OCI-LY3 (cell line): ENCODE results near the gene SH3RF3.

Experiments used
- EZH2phosphoT487 ChIP-seq: fragments of 200-600 bp; shearing (Covaris generic); IDR thresholded peaks from 2 replicates; pipeline ENCODE4 v1.6.1; 2018; ENCODE audit warnings: antibody characterized with exemption, mixed run types, low read depth
- TF ChIP-seq, protein P1 (sequence below): fragments of 200-600, 300-600 bp; sonication (generic); IDR thresholded peaks from 2 replicates; pipeline ENCODE4 v1.5.1; 2014; ENCODE audit warnings: antibody characterized with exemption, low read length, low read depth

DNA sequence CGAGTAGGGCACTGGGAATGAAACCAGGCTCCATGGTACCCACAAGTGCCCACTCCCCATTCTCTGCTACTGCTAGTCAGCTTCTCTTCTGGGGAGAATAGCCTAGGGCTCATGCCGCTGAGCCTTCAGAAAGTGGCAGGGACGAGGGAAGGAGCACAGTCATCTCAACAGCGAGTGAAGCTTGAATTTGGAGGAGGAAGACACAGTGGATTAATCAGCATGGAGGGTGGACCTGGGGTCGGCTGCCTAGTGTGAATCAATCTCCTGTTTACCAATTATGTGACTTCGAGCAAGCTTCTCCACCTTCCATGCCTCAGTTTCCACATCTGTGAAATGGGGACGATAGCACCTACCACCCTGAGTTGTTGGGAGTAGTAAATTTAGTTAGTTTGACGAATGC, 327.8 kb downstream of the SH3RF3 start:
- TF ChIP-seq, protein P1, sequence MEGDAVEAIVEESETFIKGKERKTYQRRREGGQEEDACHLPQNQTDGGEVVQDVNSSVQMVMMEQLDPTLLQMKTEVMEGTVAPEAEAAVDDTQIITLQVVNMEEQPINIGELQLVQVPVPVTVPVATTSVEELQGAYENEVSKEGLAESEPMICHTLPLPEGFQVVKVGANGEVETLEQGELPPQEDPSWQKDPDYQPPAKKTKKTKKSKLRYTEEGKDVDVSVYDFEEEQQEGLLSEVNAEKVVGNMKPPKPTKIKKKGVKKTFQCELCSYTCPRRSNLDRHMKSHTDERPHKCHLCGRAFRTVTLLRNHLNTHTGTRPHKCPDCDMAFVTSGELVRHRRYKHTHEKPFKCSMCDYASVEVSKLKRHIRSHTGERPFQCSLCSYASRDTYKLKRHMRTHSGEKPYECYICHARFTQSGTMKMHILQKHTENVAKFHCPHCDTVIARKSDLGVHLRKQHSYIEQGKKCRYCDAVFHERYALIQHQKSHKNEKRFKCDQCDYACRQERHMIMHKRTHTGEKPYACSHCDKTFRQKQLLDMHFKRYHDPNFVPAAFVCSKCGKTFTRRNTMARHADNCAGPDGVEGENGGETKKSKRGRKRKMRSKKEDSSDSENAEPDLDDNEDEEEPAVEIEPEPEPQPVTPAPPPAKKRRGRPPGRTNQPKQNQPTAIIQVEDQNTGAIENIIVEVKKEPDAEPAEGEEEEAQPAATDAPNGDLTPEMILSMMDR = no peak
- no peak for TF ChIP-seq EZH2phosphoT487
